Central memory CD8-positive, alpha-beta T cell (primary cell): ENCODE results near the gene OGDHL.
"Not testable (repeated sequence)": the region's sequence is repeated elsewhere in the genome, so short reads cannot be mapped to it uniquely, and the experiment has no call there.

ENCODE experiments used
- ATAC-seq: fragments of 150-1000 bp; cut with Tn5 transposase; replicated peaks from 2 replicates; pipeline ENCODE4 v1.10.0; 2022; ENCODE audit warnings: mild to moderate bottlenecking, moderate FRiP score, moderate number of reproducible peaks; ENCODE audit not compliant: poor library complexity, severe bottlenecking; ENCODE audit errors: extremely low read depth
- DNase-seq, 2 donors: peaks; one replicate each; pipeline ENCODE4 v3.0.0; 2021; ENCODE audit warnings: low spot score in 2 of 2
- H3K27ac Mint-ChIP-seq: one replicate; pipeline ENCODE4 v1.8.0; 2022; ENCODE audit warnings: low read depth, mild to moderate bottlenecking, moderate library complexity, mixed read lengths
- H3K27me3 Mint-ChIP-seq: one replicate; pipeline ENCODE4 v1.8.0; 2022; ENCODE audit warnings: mixed read lengths
- H3K36me3 Mint-ChIP-seq: one replicate; pipeline ENCODE4 v1.8.0; 2022; ENCODE audit warnings: mild to moderate bottlenecking, moderate library complexity, mixed read lengths; ENCODE audit not compliant: insufficient read depth
- H3K4me1 Mint-ChIP-seq: one replicate; pipeline ENCODE4 v1.8.0; 2022; ENCODE audit warnings: mixed read lengths
- H3K4me3 Mint-ChIP-seq: one replicate; pipeline ENCODE4 v1.8.0; 2022; ENCODE audit warnings: mild to moderate bottlenecking, moderate library complexity, mixed read lengths
- H3K9me3 Mint-ChIP-seq: one replicate; pipeline ENCODE4 v1.8.0; 2022; ENCODE audit warnings: mixed read lengths

OGDHL gene

DNA sequence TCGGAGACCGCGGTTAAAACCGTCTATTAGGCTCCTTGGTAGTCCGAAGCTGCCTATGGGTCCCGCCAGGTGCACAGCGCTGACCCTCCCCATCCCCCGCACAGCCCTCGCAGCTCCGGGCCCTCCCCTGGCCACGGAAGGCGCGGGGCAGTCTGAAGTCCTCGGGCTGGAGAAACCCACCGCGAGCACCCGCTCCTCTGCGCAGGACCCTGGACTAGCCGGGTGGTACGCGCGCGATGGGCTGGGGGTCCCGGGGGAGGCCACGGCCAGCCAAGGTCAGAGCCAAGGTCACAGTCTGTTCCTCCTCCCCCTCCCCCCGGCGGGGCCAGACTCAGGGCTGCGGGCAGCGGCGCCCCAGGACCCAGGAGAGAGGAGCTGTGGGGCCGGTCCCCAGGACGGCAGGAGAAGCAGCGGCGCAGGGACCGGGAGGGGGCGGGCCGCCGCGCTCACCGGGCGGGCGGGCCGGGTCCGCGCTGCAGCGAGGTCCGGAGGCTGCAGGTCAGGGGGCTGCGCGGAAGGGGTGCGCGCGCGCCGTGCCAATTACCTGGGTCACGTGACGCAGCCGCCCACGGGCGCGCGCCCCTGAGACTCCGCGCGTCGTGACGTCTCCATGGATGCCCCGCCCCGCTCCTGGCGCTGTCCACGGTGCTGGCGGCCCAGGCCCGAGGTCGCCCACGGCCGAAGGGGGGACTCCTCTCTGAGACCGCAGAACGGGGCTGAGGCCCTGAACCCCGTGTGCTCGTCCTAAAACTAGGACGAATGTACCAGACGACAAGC, at the start of gene OGDHL:
Gene OGDHL (minus strand): TSS at position 535 of the 777 bp plus-strand sequence. CDS start 3,731 bp downstream, outside the sequence.
- Mint-ChIP-seq H3K4me3 (peak within 1 kb of the TSS; percentile 50), H3K27ac (no peak within 1 kb of the TSS), H3K4me1 (no peaks in the 10 kb centered on the region), H3K36me3 (peaks cover under 1% of the 10 kb centered on the region), H3K9me3 (peaks cover 8% of the 10 kb centered on the region), H3K27me3 (peaks cover 69% of the 10 kb centered on the region)
- no peak for DNase-seq
- ATAC-seq, result no peak

DNA sequence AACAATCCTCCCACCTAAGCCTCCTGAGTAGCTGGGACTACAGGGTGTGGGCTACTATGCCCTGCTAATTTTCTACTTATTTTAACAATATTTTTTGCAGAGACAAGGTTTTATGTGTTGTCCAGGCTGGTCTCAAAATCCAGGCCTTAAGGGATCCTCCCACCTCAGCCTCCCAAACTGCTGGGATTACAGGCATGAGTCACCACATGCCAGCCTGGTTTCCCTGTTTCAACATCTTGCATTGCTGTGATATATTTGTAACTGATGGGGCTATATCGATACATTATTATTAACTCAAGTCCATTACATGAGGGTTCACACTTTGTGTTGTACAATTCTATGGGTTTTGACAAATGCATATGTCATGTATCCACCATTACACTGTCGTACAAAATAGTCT, 41.9 kb upstream of the OGDHL start:
- H3K9me3 Mint-ChIP-seq, result no peaks in the 10 kb centered on the region
- no peak for DNase-seq
- no peak overlapping the region for H3K27ac Mint-ChIP-seq
- H3K27me3 Mint-ChIP-seq, result peaks cover 6% of the 10 kb centered on the region
- H3K36me3 Mint-ChIP-seq, result no peaks in the 10 kb centered on the region
- no peaks in the 10 kb centered on the region for H3K4me1 Mint-ChIP-seq
- no peak for ATAC-seq
- H3K4me3 Mint-ChIP-seq, result no peak overlapping the region

DNA sequence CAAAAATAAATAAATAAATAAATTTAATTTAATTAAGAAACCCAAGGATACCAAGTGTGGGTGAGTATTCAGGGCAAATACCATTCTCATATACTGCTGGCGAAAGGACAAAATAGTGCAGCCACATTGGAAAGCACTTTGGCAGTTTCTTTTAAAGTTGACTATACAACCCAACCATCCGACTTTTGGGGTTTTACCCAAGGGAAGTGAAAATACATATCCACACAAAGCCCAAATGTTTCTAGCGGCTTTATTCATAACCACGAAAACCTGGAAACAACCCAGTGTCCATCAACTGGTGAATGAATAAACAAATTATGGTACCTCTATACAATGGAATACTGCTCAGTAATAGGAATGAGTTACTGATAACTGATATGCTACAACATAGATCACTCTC, 36.2 kb upstream of the OGDHL start:
- ATAC-seq (no peak), DNase-seq (no peak)
- Mint-ChIP-seq H3K27ac (no peak overlapping the region), H3K27me3 (peaks cover 19% of the 10 kb centered on the region), H3K4me1 (no peaks in the 10 kb centered on the region), H3K4me3 (no peak overlapping the region), H3K36me3 (no peaks in the 10 kb centered on the region), H3K9me3 (no peaks in the 10 kb centered on the region)

DNA sequence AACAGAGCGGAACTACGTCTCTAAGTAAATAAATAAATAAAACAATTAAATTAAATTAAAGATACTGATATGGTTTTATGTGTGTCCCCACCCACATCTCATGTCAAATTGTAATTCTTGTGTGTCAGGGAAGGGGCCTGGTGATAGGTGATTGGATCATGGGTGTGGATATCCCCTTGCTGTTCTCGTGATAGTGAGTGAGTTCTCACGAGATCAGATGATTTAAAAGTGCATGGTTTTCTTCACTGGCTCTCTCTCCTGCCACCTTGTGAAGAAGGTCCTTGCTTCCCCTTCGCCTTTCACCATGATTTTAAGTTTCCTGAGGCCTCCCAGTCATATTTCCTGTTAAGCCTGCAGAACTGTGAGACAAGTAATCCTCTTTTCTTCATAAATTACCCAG, 29.0 kb upstream of the OGDHL start:
- DNase-seq (no peak), ATAC-seq (no peak)
- peaks cover 13% of the 10 kb centered on the region for H3K27me3 Mint-ChIP-seq
- H3K4me3 Mint-ChIP-seq, result no peak overlapping the region
- H3K27ac Mint-ChIP-seq, result no peak overlapping the region
- H3K36me3 Mint-ChIP-seq, result peaks cover 2% of the 10 kb centered on the region
- no peaks in the 10 kb centered on the region for H3K4me1 Mint-ChIP-seq
- H3K9me3 Mint-ChIP-seq, result no peaks in the 10 kb centered on the region

DNA sequence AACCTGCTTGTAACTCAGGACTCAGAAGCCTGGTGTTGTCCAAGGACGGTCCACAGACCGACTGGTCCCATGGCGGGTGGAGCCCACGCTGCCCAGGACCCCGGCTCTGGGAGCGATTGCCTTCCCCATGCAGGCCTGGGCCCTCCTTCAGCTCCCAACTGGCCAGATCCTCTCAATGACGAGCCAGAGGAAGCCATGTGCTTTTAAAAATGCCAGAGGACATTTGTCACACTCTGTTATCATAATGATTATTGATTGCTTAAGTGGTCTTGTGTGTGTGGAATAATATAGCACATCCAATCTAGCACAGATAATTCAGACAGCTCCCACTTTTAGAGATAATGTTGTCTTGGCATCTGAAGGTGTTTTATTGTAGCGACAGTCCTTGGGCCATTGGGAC, 22.6 kb upstream of the OGDHL start:
- ATAC-seq, result no peak
- peaks cover 8% of the 10 kb centered on the region for H3K27me3 Mint-ChIP-seq
- no peak overlapping the region for H3K27ac Mint-ChIP-seq
- H3K9me3 Mint-ChIP-seq, result no peaks in the 10 kb centered on the region
- H3K4me3 Mint-ChIP-seq, result no peak overlapping the region
- no peaks in the 10 kb centered on the region for H3K4me1 Mint-ChIP-seq
- no peak for DNase-seq
- H3K36me3 Mint-ChIP-seq, result peaks cover 6% of the 10 kb centered on the region

DNA sequence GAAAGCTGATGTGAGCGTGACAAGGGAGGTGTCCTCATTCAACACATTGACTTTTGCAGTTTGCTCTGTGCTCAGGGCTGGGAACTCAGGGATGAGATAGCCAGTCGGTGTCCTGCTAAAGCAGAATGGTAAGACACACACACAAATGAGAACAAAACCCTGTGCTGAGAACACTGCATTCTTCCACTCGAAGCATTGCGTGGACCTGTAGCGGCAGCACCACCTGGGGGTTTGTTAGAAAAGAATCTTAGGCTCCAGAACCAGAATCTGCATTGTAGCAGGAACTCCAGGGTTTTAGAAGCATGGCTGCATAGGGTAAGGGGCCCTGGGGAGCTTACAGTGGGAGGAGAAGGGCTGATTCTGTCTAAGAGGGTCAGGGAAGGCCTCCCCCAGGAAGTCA, 21.5 kb upstream of the OGDHL start:
- Mint-ChIP-seq H3K9me3 (no peaks in the 10 kb centered on the region), H3K4me1 (no peaks in the 10 kb centered on the region), H3K4me3 (no peak overlapping the region), H3K27me3 (peaks cover 15% of the 10 kb centered on the region), H3K36me3 (peaks cover 6% of the 10 kb centered on the region), H3K27ac (no peak overlapping the region)
- ATAC-seq, result no peak
- no peak for DNase-seq

DNA sequence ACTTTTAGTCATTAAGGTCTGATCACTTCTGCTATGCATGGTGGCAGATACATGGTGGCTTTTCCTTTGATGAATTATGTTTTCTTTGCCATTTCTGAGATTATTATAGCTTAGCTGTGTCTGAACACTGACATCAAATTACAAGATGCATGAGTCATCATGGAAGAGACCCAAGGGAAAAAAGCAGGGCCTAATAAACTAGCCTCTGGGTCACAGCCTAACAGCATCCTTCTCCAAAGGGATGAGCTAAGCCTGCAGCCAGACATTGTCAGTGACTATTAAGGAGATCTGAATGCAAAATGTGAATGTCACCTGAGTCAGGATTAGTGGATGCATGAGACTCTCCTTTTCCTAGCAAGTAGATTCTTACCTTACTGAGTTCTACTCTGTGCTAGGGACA, 19.1 kb upstream of the OGDHL start:
- no peak overlapping the region for H3K4me3 Mint-ChIP-seq
- H3K4me1 Mint-ChIP-seq, result no peaks in the 10 kb centered on the region
- ATAC-seq (no peak), DNase-seq (no peak)
- no peak overlapping the region for H3K27ac Mint-ChIP-seq
- no peaks in the 10 kb centered on the region for H3K9me3 Mint-ChIP-seq
- H3K36me3 Mint-ChIP-seq, result peaks cover 4% of the 10 kb centered on the region
- peaks cover 22% of the 10 kb centered on the region for H3K27me3 Mint-ChIP-seq

DNA sequence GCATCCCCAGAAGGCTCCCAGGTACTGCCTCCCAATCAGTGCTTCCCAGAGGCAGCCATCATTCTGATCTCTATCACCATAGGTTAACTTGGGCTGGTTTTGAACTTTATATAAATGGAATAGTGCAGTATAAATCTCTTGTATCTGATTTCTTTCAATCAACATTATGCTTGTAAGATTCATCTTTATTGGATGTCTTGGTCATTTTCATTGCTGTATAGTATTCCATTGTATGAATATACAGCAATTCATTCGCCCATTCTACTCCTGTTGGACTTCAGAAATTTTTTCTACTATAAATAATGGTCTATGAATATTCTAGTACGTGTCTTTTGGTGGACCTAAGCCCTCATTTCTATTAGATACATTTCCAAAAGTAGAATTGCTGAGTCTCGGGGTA, 16.1 kb upstream of the OGDHL start:
- H3K36me3 Mint-ChIP-seq, result peaks cover 4% of the 10 kb centered on the region
- H3K4me3 Mint-ChIP-seq, result no peak overlapping the region
- no peaks in the 10 kb centered on the region for H3K4me1 Mint-ChIP-seq
- H3K27ac Mint-ChIP-seq, result no peak overlapping the region
- ATAC-seq (no peak), DNase-seq (no peak)
- peaks cover 33% of the 10 kb centered on the region for H3K27me3 Mint-ChIP-seq
- no peaks in the 10 kb centered on the region for H3K9me3 Mint-ChIP-seq

DNA sequence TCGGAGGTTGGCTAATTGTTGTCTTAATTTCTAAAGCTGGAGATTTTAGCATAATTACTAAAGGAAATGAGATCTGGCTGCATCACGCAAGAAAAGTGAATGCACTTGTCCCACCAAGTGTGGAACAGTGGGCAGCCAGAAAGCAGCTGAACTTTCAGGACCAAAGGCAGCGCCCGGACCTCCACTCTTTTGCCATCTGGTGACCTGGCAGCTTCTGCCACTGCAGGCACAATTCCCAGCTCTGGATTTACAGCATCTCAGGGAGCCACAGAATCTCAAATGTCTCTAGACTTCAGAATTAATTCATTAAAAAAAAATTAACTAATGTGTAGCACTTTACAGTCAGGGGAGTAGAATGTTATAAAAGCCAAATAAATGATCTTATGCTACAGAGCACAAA, 14.7 kb upstream of the OGDHL start:
- Mint-ChIP-seq H3K4me3 (no peak overlapping the region), H3K27me3 (peaks cover 46% of the 10 kb centered on the region), H3K27ac (no peak overlapping the region), H3K9me3 (no peaks in the 10 kb centered on the region), H3K36me3 (peaks cover 4% of the 10 kb centered on the region), H3K4me1 (no peaks in the 10 kb centered on the region)
- ATAC-seq, result no peak
- DNase-seq, result no peak

DNA sequence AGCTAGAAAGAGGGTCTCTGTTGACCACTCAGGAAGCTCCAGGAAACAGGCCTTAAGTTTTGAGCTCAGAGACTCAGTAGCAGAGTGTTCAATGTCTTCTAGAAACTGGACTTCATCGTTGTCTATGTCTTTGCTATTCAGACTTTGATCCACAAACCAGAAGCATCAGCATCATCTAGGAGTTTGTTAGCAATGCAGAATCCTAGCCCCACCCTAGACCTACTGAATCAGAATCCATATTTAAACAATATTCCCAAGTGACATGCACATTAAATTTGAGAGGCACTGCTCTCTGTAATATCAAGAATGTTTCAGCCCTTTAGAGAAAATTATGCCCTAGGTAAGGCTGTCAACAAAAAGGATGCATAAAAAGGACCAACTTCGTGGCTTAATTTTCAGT, 12.9 kb upstream of the OGDHL start:
- no peak overlapping the region for H3K27ac Mint-ChIP-seq
- DNase-seq (no peak), ATAC-seq (no peak)
- peaks cover 1% of the 10 kb centered on the region for H3K36me3 Mint-ChIP-seq
- H3K9me3 Mint-ChIP-seq, result no peaks in the 10 kb centered on the region
- no peak overlapping the region for H3K4me3 Mint-ChIP-seq
- peaks cover 54% of the 10 kb centered on the region for H3K27me3 Mint-ChIP-seq
- H3K4me1 Mint-ChIP-seq, result no peaks in the 10 kb centered on the region

DNA sequence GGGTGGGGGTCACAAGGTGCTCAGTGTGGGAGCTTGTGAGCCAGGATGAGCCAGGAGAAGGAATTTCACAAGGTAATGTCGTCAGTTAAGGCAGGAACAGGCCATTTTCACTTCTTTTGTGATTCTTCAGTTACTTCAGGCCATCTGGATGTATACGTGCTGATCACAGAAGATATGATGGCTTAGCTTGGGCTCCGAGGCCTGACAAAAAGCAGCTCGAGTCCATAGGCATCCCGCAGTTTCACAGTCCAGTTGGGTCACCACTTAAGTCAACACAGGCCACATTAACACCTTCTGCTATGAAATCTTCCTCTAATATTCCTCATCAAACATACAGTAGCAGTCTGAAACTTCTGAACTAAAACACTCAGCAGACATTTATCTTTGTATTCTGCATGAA, 10.8 kb upstream of the OGDHL start:
- not testable (repeated sequence) for H3K36me3 Mint-ChIP-seq, ATAC-seq, H3K27ac Mint-ChIP-seq, H3K4me1 Mint-ChIP-seq, DNase-seq, H3K4me3 Mint-ChIP-seq, H3K9me3 Mint-ChIP-seq
- peaks cover 52% of the 10 kb centered on the region for H3K27me3 Mint-ChIP-seq

DNA sequence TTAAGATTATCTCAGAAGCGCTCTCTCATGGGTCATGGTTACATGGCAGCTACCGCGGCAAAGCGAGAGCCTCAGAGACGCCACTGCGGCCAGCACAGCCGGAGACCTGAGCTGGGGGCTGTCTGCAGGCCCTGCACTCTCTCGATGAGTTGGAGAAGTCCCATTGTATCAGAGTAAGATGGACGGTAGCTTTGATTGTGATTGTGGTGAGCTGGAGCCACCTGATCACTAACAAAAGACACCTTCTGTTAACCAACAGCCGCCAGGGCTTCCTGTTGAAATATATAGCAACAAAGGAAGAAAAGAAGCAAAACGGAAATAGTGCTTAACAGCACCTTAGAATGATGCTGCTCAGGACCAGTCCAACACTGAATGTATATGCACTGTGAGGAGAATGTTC, 8.9 kb upstream of the OGDHL start:
- H3K27me3 Mint-ChIP-seq, result peaks cover 67% of the 10 kb centered on the region
- not testable (repeated sequence) for H3K4me3 Mint-ChIP-seq, H3K9me3 Mint-ChIP-seq, H3K36me3 Mint-ChIP-seq, H3K27ac Mint-ChIP-seq, H3K4me1 Mint-ChIP-seq, DNase-seq
- peak; percentile 46 for ATAC-seq

DNA sequence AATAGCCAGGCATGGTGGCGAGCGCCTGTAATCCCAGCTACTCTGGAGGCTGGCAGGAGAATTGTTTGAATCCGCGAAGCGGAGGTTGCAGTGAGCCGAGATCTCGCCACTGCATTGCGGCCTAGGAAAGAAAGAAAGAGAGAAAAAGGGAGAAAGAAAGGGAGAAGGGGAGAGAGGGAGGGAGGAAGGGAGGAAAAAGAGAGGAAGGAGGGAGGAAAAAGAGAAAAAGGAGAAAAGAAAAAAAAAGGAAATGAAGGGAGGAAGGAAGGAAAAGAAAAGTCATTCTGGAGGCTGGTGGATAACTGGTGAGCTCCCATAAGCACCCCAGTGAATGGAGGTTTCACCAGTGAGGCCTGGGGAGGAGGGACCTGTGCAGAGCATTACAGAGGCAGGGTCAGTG, 7.6 kb upstream of the OGDHL start:
- Mint-ChIP-seq H3K27ac (no peak overlapping the region), H3K4me3 (no peak overlapping the region), H3K9me3 (peaks cover 9% of the 10 kb centered on the region), H3K27me3 (peaks cover 62% of the 10 kb centered on the region), H3K4me1 (no peaks in the 10 kb centered on the region), H3K36me3 (peaks cover 2% of the 10 kb centered on the region)
- DNase-seq, result no peak
- ATAC-seq, result no peak
